Loucy (cell line): ENCODE measurements around the gene TSPAN33.

Source experiments
- H2AFZ ChIP-seq: fragments of 200-600 bp; sonication (generic); 2 replicates; pipeline ENCODE4 v1.6.0; 2016; ENCODE audit warnings: antibody characterized with exemption, mild to moderate bottlenecking, low read length, moderate library complexity
- H3F3A ChIP-seq: fragments of 200-600 bp; 2 replicates; pipeline ENCODE4 v1.6.0; 2016; ENCODE audit warnings: antibody characterized with exemption, low read depth, mild to moderate bottlenecking
- H3K27me3 ChIP-seq: fragments of 200-600 bp; sonication (generic); 2 replicates; pipeline ENCODE4 v1.6.1; 2014; ENCODE audit warnings: low read length, mild to moderate bottlenecking; ENCODE audit not compliant: insufficient read depth, poor library complexity, severe bottlenecking
- H3K36me3 ChIP-seq: fragments of 200-600 bp; sonication (generic); 2 replicates; pipeline ENCODE4 v1.6.1; 2016; ENCODE audit warnings: low read length; ENCODE audit not compliant: insufficient read depth
- H3K4me1 ChIP-seq: fragments of 200-600 bp; sonication (generic); 2 replicates; pipeline ENCODE4 v1.5.1; 2014; ENCODE audit warnings: low read length, mild to moderate bottlenecking; ENCODE audit not compliant: insufficient read depth, poor library complexity, severe bottlenecking
- H3K4me2 ChIP-seq: fragments of 200-600 bp; sonication (generic); 2 replicates; pipeline ENCODE4 v1.6.0; 2014; ENCODE audit warnings: antibody characterized with exemption, low read length, low read depth, mild to moderate bottlenecking; ENCODE audit not compliant: poor library complexity, severe bottlenecking
- H3K4me3 ChIP-seq: fragments of 200-600 bp; sonication (generic); 2 replicates; pipeline ENCODE4 v1.5.1; 2014; ENCODE audit warnings: low read length, mild to moderate bottlenecking, mixed read lengths; ENCODE audit not compliant: poor library complexity, severe bottlenecking
- H3K79me2 ChIP-seq: fragments of 200-600 bp; sonication (generic); 2 replicates; pipeline ENCODE4 v1.6.1; 2014; ENCODE audit warnings: low read length; ENCODE audit not compliant: insufficient read depth
- H3K9ac ChIP-seq: fragments of 200-600 bp; sonication (generic); 2 replicates; pipeline ENCODE4 v1.6.0; 2014; ENCODE audit warnings: mild to moderate bottlenecking, low read depth, low read length, moderate library complexity; ENCODE audit not compliant: poor library complexity, severe bottlenecking
- H3K9me2 ChIP-seq: fragments of 200-600 bp; sonication (generic); replicated peaks from 2 replicates; pipeline ENCODE4 v1.6.1; 2016; ENCODE audit warnings: low read depth, low read length, mixed read lengths
- H3K9me3 ChIP-seq: fragments of 200-600 bp; sonication (generic); 2 replicates; pipeline ENCODE4 v1.6.1; 2014; ENCODE audit warnings: mild to moderate bottlenecking, antibody characterized with exemption, low read length, low read depth; ENCODE audit not compliant: insufficient read depth
- H4K20me1 ChIP-seq: fragments of 200-600 bp; sonication (generic); 2 replicates; pipeline ENCODE4 v1.6.0; 2014; ENCODE audit warnings: antibody characterized with exemption, low read length, mild to moderate bottlenecking; ENCODE audit not compliant: insufficient read depth, poor library complexity, severe bottlenecking
- EZH2phosphoT487 ChIP-seq: fragments of 200-600 bp; IDR thresholded peaks from 2 replicates; pipeline ENCODE4 v1.6.1; 2018; ENCODE audit warnings: antibody characterized with exemption, mild to moderate bottlenecking, moderate library complexity, borderline replicate concordance
- TF ChIP-seq, protein P1 (sequence below): fragments of 200-600 bp; sonication (generic); conservative IDR thresholded peaks from 2 replicates; pipeline ENCODE4 v1.5.1; 2014; ENCODE audit warnings: mild to moderate bottlenecking, antibody characterized with exemption, low read length

Gene TSPAN33

DNA sequence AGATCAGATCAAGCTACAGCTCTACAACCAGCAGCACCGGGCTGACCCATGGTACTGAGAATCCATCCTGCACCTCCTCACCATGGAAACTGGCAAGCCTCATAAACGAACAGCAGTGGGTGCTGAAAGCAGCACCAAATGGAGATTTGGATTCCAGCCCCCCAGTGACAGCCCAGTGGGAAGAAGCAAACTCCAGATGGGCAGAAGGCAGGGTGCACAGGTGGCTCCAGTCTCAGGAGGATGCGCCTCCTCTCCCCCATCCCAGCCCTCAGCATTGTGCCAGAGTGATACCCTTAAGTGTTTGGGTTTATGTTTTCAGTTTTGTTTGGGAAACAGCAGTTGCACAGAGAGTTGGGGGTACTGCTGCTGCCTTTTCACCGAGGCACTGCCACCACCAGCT, 23.3 kb downstream of the TSPAN33 start:
- no peaks in the 10 kb centered on the region for H4K20me1 ChIP-seq
- no peak overlapping the region for H3K4me3 ChIP-seq
- H3K4me1 ChIP-seq, result no peaks in the 10 kb centered on the region
- no peaks in the 10 kb centered on the region for H3K9me2 ChIP-seq
- H2AFZ ChIP-seq, result no peak overlapping the region
- no peaks in the 10 kb centered on the region for H3K27me3 ChIP-seq
- H3K4me2 ChIP-seq, result no peak overlapping the region
- H3K9me3 ChIP-seq, result no peaks in the 10 kb centered on the region
- H3K79me2 ChIP-seq, result no peaks in the 10 kb centered on the region
- no peaks in the 10 kb centered on the region for H3K36me3 ChIP-seq
- no peaks in the 10 kb centered on the region for H3F3A ChIP-seq
- no peak for TF ChIP-seq EZH2phosphoT487
- TF ChIP-seq, protein P1, sequence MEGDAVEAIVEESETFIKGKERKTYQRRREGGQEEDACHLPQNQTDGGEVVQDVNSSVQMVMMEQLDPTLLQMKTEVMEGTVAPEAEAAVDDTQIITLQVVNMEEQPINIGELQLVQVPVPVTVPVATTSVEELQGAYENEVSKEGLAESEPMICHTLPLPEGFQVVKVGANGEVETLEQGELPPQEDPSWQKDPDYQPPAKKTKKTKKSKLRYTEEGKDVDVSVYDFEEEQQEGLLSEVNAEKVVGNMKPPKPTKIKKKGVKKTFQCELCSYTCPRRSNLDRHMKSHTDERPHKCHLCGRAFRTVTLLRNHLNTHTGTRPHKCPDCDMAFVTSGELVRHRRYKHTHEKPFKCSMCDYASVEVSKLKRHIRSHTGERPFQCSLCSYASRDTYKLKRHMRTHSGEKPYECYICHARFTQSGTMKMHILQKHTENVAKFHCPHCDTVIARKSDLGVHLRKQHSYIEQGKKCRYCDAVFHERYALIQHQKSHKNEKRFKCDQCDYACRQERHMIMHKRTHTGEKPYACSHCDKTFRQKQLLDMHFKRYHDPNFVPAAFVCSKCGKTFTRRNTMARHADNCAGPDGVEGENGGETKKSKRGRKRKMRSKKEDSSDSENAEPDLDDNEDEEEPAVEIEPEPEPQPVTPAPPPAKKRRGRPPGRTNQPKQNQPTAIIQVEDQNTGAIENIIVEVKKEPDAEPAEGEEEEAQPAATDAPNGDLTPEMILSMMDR, result no peak
- H3K9ac ChIP-seq, result no peak overlapping the region

GRCh38 chr7:129168231-129169021, 23.9 kb downstream of the TSPAN33 start:
- H3K9me2 ChIP-seq, result no peaks in the 10 kb centered on the region
- no peaks in the 10 kb centered on the region for H3K4me1 ChIP-seq
- H3K4me3 ChIP-seq, result no peak overlapping the region
- TF ChIP-seq EZH2phosphoT487, result no peak
- TF ChIP-seq, protein P1, result no peak
- no peaks in the 10 kb centered on the region for H4K20me1 ChIP-seq
- H3K9me3 ChIP-seq, result no peaks in the 10 kb centered on the region
- no peak overlapping the region for H3K4me2 ChIP-seq
- H3K27me3 ChIP-seq, result no peaks in the 10 kb centered on the region
- no peak overlapping the region for H3K9ac ChIP-seq
- H2AFZ ChIP-seq, result no peak overlapping the region
- H3K79me2 ChIP-seq, result no peaks in the 10 kb centered on the region
- H3K36me3 ChIP-seq, result no peaks in the 10 kb centered on the region
- H3F3A ChIP-seq, result no peaks in the 10 kb centered on the region

DNA sequence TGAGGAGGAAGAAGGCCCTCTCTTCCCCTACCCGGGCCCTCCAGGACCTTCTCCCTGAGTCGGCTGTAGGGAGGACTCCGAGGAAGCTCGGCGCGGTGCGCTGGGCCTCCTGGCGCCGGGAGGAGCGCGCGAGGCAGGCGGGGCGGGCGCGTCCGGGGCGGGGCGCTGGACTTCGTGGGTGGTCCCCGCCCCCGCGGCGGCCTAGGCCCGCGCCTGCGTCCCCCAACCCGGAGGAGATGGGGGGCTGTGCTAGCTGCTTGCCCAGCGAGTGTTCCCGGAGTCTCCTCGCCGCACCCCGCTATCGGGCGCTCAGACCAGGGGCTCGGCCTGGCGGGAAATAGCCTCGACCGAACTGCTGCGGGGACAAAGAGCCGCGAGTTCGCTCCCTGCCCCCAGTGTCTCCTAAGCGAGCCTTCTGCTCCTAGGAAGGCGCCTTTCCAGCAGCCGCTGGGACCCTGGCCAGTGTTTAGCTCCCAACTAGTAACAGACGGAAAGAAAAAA, 24.7 kb downstream of the TSPAN33 start:
- Histone ChIP-seq H3K27me3 (no peaks in the 10 kb centered on the region), H3K4me1 (no peaks in the 10 kb centered on the region), H3K9me3 (no peaks in the 10 kb centered on the region), H3K9ac (no peak overlapping the region), H3K79me2 (no peaks in the 10 kb centered on the region), H3K4me2 (no peak overlapping the region), H3K36me3 (no peaks in the 10 kb centered on the region), H3K4me3 (no peak overlapping the region), H4K20me1 (no peaks in the 10 kb centered on the region), H2AFZ (no peak overlapping the region), H3K9me2 (no peaks in the 10 kb centered on the region), H3F3A (no peaks in the 10 kb centered on the region)
- TF ChIP-seq EZH2phosphoT487, result no peak
- TF ChIP-seq, protein P1, result no peak
